ENCODE data around the gene C1orf116. TPM values are rescaled to one million over a fixed set of nuclear protein-coding genes. Genes with fewer than 3 reads are reported as not detected.
A peak's percentile ranks its signal among the peaks of the same experiment; 100 is the strongest.

C1orf116 gene
- total RNA-seq, 1 donor from 2014 or later, result 0.08 TPM

GRCh38 chr1:207055386-207056001 is 22.9 kb upstream of the C1orf116 start:
- no peaks in the 10 kb centered on the region for H3K36me3 Mint-ChIP-seq (ENCODE audit: low read depth, unreplicated experiment)
- no peak overlapping the region for H3K4me3 Mint-ChIP-seq (ENCODE audit: unreplicated experiment)
- no peak for TF ChIP-seq CTCF (IDR thresholded peaks at IDR 0.05; ENCODE audit: unreplicated experiment)
- no peak for DNase-seq (ENCODE audit: low spot score)
- H3K27me3 Mint-ChIP-seq (ENCODE audit: unreplicated experiment), result peaks cover 3% of the 10 kb centered on the region
- no peaks in the 10 kb centered on the region for H3K9me3 Mint-ChIP-seq (ENCODE audit: unreplicated experiment)
- H3K4me1 Mint-ChIP-seq (ENCODE audit: unreplicated experiment), result peaks cover 17% of the 10 kb centered on the region
- no peak overlapping the region for H3K27ac Mint-ChIP-seq (ENCODE audit: unreplicated experiment)

- H3K4me1 Mint-ChIP-seq (ENCODE audit: unreplicated experiment), result peaks cover 22% of the 10 kb centered on the region
- DNase-seq (ENCODE audit: low spot score), result no peak
- no peak overlapping the region for H3K4me3 Mint-ChIP-seq (ENCODE audit: unreplicated experiment)
- no peaks in the 10 kb centered on the region for H3K9me3 Mint-ChIP-seq (ENCODE audit: unreplicated experiment)
- no peak overlapping the region for H3K27ac Mint-ChIP-seq (ENCODE audit: unreplicated experiment)
- TF ChIP-seq CTCF (IDR thresholded peaks at IDR 0.05; ENCODE audit: unreplicated experiment), result no peak
- H3K36me3 Mint-ChIP-seq (ENCODE audit: low read depth, unreplicated experiment), result no peaks in the 10 kb centered on the region
- peaks cover 8% of the 10 kb centered on the region for H3K27me3 Mint-ChIP-seq (ENCODE audit: unreplicated experiment)
Measured at GRCh38 chr1:207054491-207054890, 21.9 kb upstream of the C1orf116 start.

- Mint-ChIP-seq H3K4me1 (ENCODE audit: unreplicated experiment) (peaks cover 25% of the 10 kb centered on the region), H3K9me3 (ENCODE audit: unreplicated experiment) (no peaks in the 10 kb centered on the region), H3K4me3 (ENCODE audit: unreplicated experiment) (peak within 1 kb of the TSS; percentile 87), H3K27me3 (ENCODE audit: unreplicated experiment) (peaks cover 8% of the 10 kb centered on the region), H3K36me3 (ENCODE audit: low read depth, unreplicated experiment) (peaks cover 3% of the 10 kb centered on the region), H3K27ac (ENCODE audit: unreplicated experiment) (peak within 1 kb of the TSS; percentile 92)
- peak; percentile 14 for TF ChIP-seq CTCF (IDR thresholded peaks at IDR 0.05; ENCODE audit: unreplicated experiment)
- peak; percentile 95 for DNase-seq (ENCODE audit: low spot score)
Measured at GRCh38 chr1:207052911-207053769, 20.6 kb upstream of the C1orf116 start, which contains the start of gene PFKFB2. Gene PFKFB2, plus strand, starts transcription at chr1:207053275. Its CDS starts 1,443 bp downstream, at chr1:207054718.

GRCh38 chr1:207051191-207051943 is 18.8 kb upstream of the C1orf116 start, which contains the start of gene YOD1:
Gene YOD1, minus strand, starts transcription at chr1:207051208. Its CDS starts 178 bp downstream, at chr1:207051030.
- no peaks in the 10 kb centered on the region for H3K9me3 Mint-ChIP-seq (ENCODE audit: unreplicated experiment)
- DNase-seq (ENCODE audit: low spot score), result no peak
- H3K27ac Mint-ChIP-seq (ENCODE audit: unreplicated experiment), result peak within 1 kb of the TSS; percentile 96
- peak within 1 kb of the TSS; percentile 100 for H3K4me3 Mint-ChIP-seq (ENCODE audit: unreplicated experiment)
- TF ChIP-seq CTCF (IDR thresholded peaks at IDR 0.05; ENCODE audit: unreplicated experiment), result no peak
- peaks cover 3% of the 10 kb centered on the region for H3K36me3 Mint-ChIP-seq (ENCODE audit: low read depth, unreplicated experiment)
- H3K4me1 Mint-ChIP-seq (ENCODE audit: unreplicated experiment), result peaks cover 23% of the 10 kb centered on the region
- peaks cover 8% of the 10 kb centered on the region for H3K27me3 Mint-ChIP-seq (ENCODE audit: unreplicated experiment)
